GM21529 (cell line): ENCODE measurements around the gene TNFRSF12A.

ENCODE experiments used
- ATAC-seq: cut with Tn5 transposase; IDR thresholded peaks from one replicate; pipeline ENCODE4 v1.9.1; 2021; ENCODE audit not compliant: unreplicated experiment

TNFRSF12A gene

GRCh38 chr16:2985893-2986355 is 34.2 kb upstream of the TNFRSF12A start:
- ATAC-seq, result no peak

GRCh38 chr16:2986623-2987188 is 33.5 kb upstream of the TNFRSF12A start:
- ATAC-seq, result no peak

- no peak for ATAC-seq
Observed at GRCh38 chr16:2987286-2987685, 32.9 kb upstream of the TNFRSF12A start.

- no peak for ATAC-seq
Observed at GRCh38 chr16:2987833-2988232, 32.3 kb upstream of the TNFRSF12A start.

GRCh38 chr16:2988590-2989099 is 31.5 kb upstream of the TNFRSF12A start:
- ATAC-seq, result no peak

GRCh38 chr16:2990891-2991290 is 29.3 kb upstream of the TNFRSF12A start:
- ATAC-seq, result no peak

GRCh38 chr16:2991566-2992261 is 28.5 kb upstream of the TNFRSF12A start:
- no peak for ATAC-seq

GRCh38 chr16:2992383-2993081 is 27.6 kb upstream of the TNFRSF12A start:
- no peak for ATAC-seq

GRCh38 chr16:2996298-2996697 is 23.9 kb upstream of the TNFRSF12A start:
- ATAC-seq, result no peak

GRCh38 chr16:2999929-3000328 is 20.2 kb upstream of the TNFRSF12A start:
- no peak for ATAC-seq

- no peak for ATAC-seq
Observed at GRCh38 chr16:3000540-3000939, 19.6 kb upstream of the TNFRSF12A start.

- ATAC-seq, result no peak
Observed at GRCh38 chr16:3001316-3001715, 18.9 kb upstream of the TNFRSF12A start.

- ATAC-seq, result peak; percentile 94
Observed at GRCh38 chr16:3003582-3004270, 16.4 kb upstream of the TNFRSF12A start.

GRCh38 chr16:3004319-3004718 is 15.8 kb upstream of the TNFRSF12A start:
- ATAC-seq, result peak; percentile 20

- no peak for ATAC-seq
Observed at GRCh38 chr16:3004781-3005284, 15.3 kb upstream of the TNFRSF12A start.

GRCh38 chr16:3007059-3007956 is 12.9 kb upstream of the TNFRSF12A start:
- no peak for ATAC-seq

GRCh38 chr16:3007957-3008689 is 12.0 kb upstream of the TNFRSF12A start:
- ATAC-seq, result no peak

GRCh38 chr16:3008690-3009037 is 11.5 kb upstream of the TNFRSF12A start:
- ATAC-seq, result no peak

GRCh38 chr16:3009568-3010390 is 10.4 kb upstream of the TNFRSF12A start:
- ATAC-seq, result no peak
